ENCODE results near the gene NPC1.

- TF ChIP-seq CTCF (IDR thresholded peaks at IDR 0.05) (no peak), POLR2A (IDR thresholded peaks at IDR 0.05) (no peak)
Observed at GRCh38 chr18:23531912-23532311, 54.4 kb downstream of the NPC1 start.
